ENCODE data around the gene NUP37.
A peak's percentile ranks its signal among the peaks of the same experiment; 100 is the strongest.
"Not testable (repeated sequence)": the region's sequence is repeated elsewhere in the genome, so short reads cannot be mapped to it uniquely, and the experiment has no call there.

The NUP37 gene

GRCh38 chr12:102119674-102120563, at the start of gene NUP37, which contains the start of gene PARPBP:
TSS of gene NUP37 (minus strand) at chr12:102120114. CDS start at chr12:102118518, 1,596 bp downstream.
TSS of gene PARPBP (plus strand) at chr12:102120183. CDS start at chr12:102123889, 3,706 bp downstream.
- peak; percentile 82 for DNase-seq

- DNase-seq = no peak
These were observed 48.1 kb upstream of the NUP37 start for GRCh38 chr12:102167821-102168604.

- no peak for DNase-seq
These were observed 43.5 kb upstream of the NUP37 start for GRCh38 chr12:102163383-102163782.

GRCh38 chr12:102155206-102155605, 35.3 kb upstream of the NUP37 start:
- not testable (repeated sequence) for DNase-seq

- DNase-seq = not testable (repeated sequence)
These were observed 27.2 kb upstream of the NUP37 start for GRCh38 chr12:102147062-102147587.

GRCh38 chr12:102144221-102144620, 24.3 kb upstream of the NUP37 start:
- no peak for DNase-seq

- not testable (repeated sequence) for DNase-seq
These were observed 23.0 kb upstream of the NUP37 start for GRCh38 chr12:102142866-102143373.

GRCh38 chr12:102137619-102138018, 17.7 kb upstream of the NUP37 start:
- DNase-seq = not testable (repeated sequence)

- DNase-seq = not testable (repeated sequence)
These were observed 11.5 kb upstream of the NUP37 start for GRCh38 chr12:102131442-102131841.

GRCh38 chr12:102130720-102131119, 10.8 kb upstream of the NUP37 start:
- not testable (repeated sequence) for DNase-seq

GRCh38 chr12:102121328-102121727, 1.4 kb upstream of the NUP37 start:
- DNase-seq = not testable (repeated sequence)

- DNase-seq = peak; percentile 54
These were observed 972 bp upstream of the NUP37 start for GRCh38 chr12:102120886-102121285.

GRCh38 chr12:102120564-102120873, 605 bp upstream of the NUP37 start:
- DNase-seq = no peak

- DNase-seq = no peak
These were observed 1.0 kb downstream of the NUP37 start for GRCh38 chr12:102118874-102119273.

GRCh38 chr12:102116392-102116791, 3.5 kb downstream of the NUP37 start:
- no peak for DNase-seq

GRCh38 chr12:102114212-102114611, 5.7 kb downstream of the NUP37 start:
- DNase-seq = no peak

- DNase-seq = no peak
These were observed 9.1 kb downstream of the NUP37 start for GRCh38 chr12:102110782-102111181.

- no peak for DNase-seq
These were observed 11.9 kb downstream of the NUP37 start for GRCh38 chr12:102107970-102108369.

- no peak for DNase-seq
These were observed 13.0 kb downstream of the NUP37 start for GRCh38 chr12:102106905-102107304.

GRCh38 chr12:102096855-102097254, 23.1 kb downstream of the NUP37 start:
- DNase-seq = no peak

GRCh38 chr12:102095677-102096263, 24.1 kb downstream of the NUP37 start:
- peak; percentile 5 for DNase-seq

GRCh38 chr12:102093319-102093718, 26.6 kb downstream of the NUP37 start:
- DNase-seq = no peak

All from GF-D8 (cell line).